Measurements from ENCODE around the gene DHRS7.
A peak's percentile ranks its signal among the peaks of the same experiment; 100 is the strongest.

DHRS7 gene

DNA sequence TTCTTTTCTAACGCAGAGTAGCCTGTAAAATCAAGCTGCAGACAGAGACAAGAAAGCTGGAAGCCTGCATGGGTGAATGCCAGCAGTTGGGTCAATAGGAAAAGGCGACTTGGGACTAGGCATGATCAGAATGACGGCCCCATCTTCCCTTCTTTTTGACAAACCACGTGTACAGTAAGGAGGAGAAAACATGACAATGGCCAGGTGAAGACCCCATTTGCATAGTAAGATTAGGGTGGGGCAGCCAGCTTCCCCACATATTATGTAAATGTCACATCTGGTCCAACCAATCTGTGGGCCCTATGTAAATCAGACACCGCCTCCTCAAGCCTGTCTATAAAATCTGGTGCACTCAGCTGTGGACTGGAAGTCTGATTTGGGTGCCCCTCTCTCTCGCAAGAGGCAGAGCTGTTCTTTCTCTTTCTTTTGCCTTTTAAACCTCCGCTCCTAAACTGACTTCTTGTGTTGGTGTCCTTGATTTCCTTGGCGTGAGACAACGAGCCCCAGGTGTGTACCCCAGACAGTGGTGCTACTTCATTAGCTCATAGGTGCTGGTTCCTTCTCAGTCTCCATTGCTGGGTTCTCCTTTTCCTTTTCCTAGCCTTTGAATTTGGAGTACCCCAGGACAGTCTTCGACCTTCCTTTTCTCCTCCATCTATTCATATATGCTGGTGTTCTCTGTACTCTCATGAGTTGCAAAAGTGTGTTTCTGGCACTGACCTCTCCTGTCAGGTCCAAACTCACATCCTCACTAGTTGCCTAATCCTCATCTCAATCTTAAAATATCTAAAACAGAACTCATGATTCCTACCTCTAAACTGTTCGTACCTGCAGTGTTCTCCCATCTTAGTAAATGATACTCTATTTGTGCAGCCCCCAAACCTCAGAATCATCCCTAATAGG lies 9.4 kb upstream of the DHRS7 start:
- Histone ChIP-seq H4K5ac (ENCODE audit: low read length) (no peak overlapping the region), H3K23ac (ENCODE audit: low read length) (no peak overlapping the region), H3K27ac (ENCODE audit: low read depth, low read length) (no peak overlapping the region), H3K36me3 (ENCODE audit: control insufficient read depth, insufficient read depth, low read length) (no peaks in the 10 kb centered on the region), H3K27me3 (ENCODE audit: insufficient read depth, low read length, poor library complexity) (no peaks in the 10 kb centered on the region), H3K4ac (ENCODE audit: low read depth, low read length) (no peak overlapping the region), H3K4me2 (ENCODE audit: low read length) (no peak overlapping the region), H2BK5ac (ENCODE audit: low read length) (no peak overlapping the region), H3K4me3 (ENCODE audit: low read length) (no peak overlapping the region), H3K56ac (ENCODE audit: low read length) (no peak overlapping the region), H3K18ac (ENCODE audit: low read length) (no peak overlapping the region), H3K79me2 (ENCODE audit: control insufficient read depth, insufficient read depth, low read length) (no peaks in the 10 kb centered on the region), H3K9ac (ENCODE audit: low read length) (no peak overlapping the region), H3K4me1 (ENCODE audit: control insufficient read depth, low read depth, low read length) (no peaks in the 10 kb centered on the region), H2BK15ac (replicated peaks; ENCODE audit: low read depth) (no peak overlapping the region), H2AK5ac (ENCODE audit: low read length) (no peak overlapping the region), H2BK120ac (ENCODE audit: low read depth, low read length) (no peak overlapping the region), H3K79me1 (ENCODE audit: low read length) (no peaks in the 10 kb centered on the region), H4K8ac (ENCODE audit: low read depth, low read length) (no peak overlapping the region)
- no CpG with 5 or more reads among the region's 11 CpGs for WGBS (ENCODE audit: extremely low coverage, insufficient coverage, low lambda C conversion rate)
- DNase-seq, result no peak

DNA sequence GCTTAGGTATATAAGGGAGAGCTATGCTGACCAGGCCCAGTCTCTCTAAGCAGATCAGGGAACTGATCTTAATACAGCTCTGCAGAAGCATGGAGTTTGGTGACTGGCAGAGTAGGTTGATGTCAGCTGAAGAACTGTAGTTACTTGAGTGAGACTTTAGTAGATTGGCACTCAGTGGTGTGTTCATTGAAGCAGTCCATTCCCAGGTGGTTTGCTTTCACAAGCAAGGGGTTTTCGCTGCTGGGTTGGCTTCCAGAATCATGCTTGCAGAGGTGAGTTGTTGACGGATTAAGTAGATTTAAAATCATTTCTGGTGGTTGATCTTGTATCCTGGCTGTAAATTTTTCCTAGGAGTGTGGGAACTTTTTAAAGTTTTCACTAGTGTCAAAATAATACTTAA lies 6.5 kb upstream of the DHRS7 start:
- Histone ChIP-seq H3K4me1 (ENCODE audit: control insufficient read depth, low read depth, low read length) (no peaks in the 10 kb centered on the region), H4K8ac (ENCODE audit: low read depth, low read length) (no peak overlapping the region), H3K27ac (ENCODE audit: low read depth, low read length) (no peak overlapping the region), H3K79me1 (ENCODE audit: low read length) (no peaks in the 10 kb centered on the region), H3K36me3 (ENCODE audit: control insufficient read depth, insufficient read depth, low read length) (no peaks in the 10 kb centered on the region), H3K79me2 (ENCODE audit: control insufficient read depth, insufficient read depth, low read length) (no peaks in the 10 kb centered on the region), H2AK5ac (ENCODE audit: low read length) (no peak overlapping the region), H3K18ac (ENCODE audit: low read length) (no peak overlapping the region), H3K56ac (ENCODE audit: low read length) (no peak overlapping the region), H2BK15ac (replicated peaks; ENCODE audit: low read depth) (no peak overlapping the region), H3K4me2 (ENCODE audit: low read length) (no peak overlapping the region), H3K4ac (ENCODE audit: low read depth, low read length) (no peak overlapping the region), H4K5ac (ENCODE audit: low read length) (no peak overlapping the region), H3K9ac (ENCODE audit: low read length) (no peak overlapping the region), H2BK120ac (ENCODE audit: low read depth, low read length) (no peak overlapping the region), H3K23ac (ENCODE audit: low read length) (no peak overlapping the region), H3K27me3 (ENCODE audit: insufficient read depth, low read length, poor library complexity) (no peaks in the 10 kb centered on the region), H2BK5ac (ENCODE audit: low read length) (no peak overlapping the region), H3K4me3 (ENCODE audit: low read length) (no peak overlapping the region)
- DNase-seq, result no peak
- no CpG with 5 or more reads among the region's 2 CpGs for WGBS (ENCODE audit: extremely low coverage, insufficient coverage, low lambda C conversion rate)

DNA sequence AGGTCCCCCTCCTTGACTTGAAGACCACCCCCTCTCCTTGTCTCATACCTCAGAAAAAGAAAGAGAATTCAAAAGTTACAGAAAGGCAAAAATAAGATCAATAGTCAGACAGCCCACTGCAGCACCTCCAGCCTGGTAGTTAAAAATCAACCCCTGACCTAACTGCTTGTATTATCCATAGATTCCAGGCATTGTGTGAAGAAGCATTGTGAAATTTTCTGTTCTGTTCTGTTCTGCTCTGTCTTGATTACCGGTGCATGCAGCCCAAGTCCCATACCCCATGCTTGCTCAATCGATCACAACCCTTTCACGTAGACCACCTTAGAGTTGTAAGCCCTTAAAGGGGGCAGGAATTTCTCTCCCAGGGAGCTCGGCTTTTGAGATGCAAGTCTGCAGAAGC lies 5.8 kb upstream of the DHRS7 start:
- H2AK5ac ChIP-seq (ENCODE audit: low read length), result no peak overlapping the region
- H3K79me1 ChIP-seq (ENCODE audit: low read length), result no peaks in the 10 kb centered on the region
- no peak for DNase-seq
- H4K5ac ChIP-seq (ENCODE audit: low read length), result no peak overlapping the region
- no peak overlapping the region for H3K23ac ChIP-seq (ENCODE audit: low read length)
- no peaks in the 10 kb centered on the region for H3K36me3 ChIP-seq (ENCODE audit: control insufficient read depth, insufficient read depth, low read length)
- no peak overlapping the region for H3K18ac ChIP-seq (ENCODE audit: low read length)
- H3K27ac ChIP-seq (ENCODE audit: low read depth, low read length), result no peak overlapping the region
- H3K27me3 ChIP-seq (ENCODE audit: insufficient read depth, low read length, poor library complexity), result no peaks in the 10 kb centered on the region
- H3K4me1 ChIP-seq (ENCODE audit: control insufficient read depth, low read depth, low read length), result no peaks in the 10 kb centered on the region
- H3K56ac ChIP-seq (ENCODE audit: low read length), result no peak overlapping the region
- no peak overlapping the region for H2BK120ac ChIP-seq (ENCODE audit: low read depth, low read length)
- H2BK5ac ChIP-seq (ENCODE audit: low read length), result no peak overlapping the region
- H2BK15ac ChIP-seq (replicated peaks; ENCODE audit: low read depth), result no peak overlapping the region
- H3K79me2 ChIP-seq (ENCODE audit: control insufficient read depth, insufficient read depth, low read length), result no peaks in the 10 kb centered on the region
- H4K8ac ChIP-seq (ENCODE audit: low read depth, low read length), result no peak overlapping the region
- no peak overlapping the region for H3K9ac ChIP-seq (ENCODE audit: low read length)
- H3K4ac ChIP-seq (ENCODE audit: low read depth, low read length), result no peak overlapping the region
- no peak overlapping the region for H3K4me3 ChIP-seq (ENCODE audit: low read length)
- H3K4me2 ChIP-seq (ENCODE audit: low read length), result no peak overlapping the region
- no CpG with 5 or more reads among the region's 4 CpGs for WGBS (ENCODE audit: extremely low coverage, insufficient coverage, low lambda C conversion rate)

DNA sequence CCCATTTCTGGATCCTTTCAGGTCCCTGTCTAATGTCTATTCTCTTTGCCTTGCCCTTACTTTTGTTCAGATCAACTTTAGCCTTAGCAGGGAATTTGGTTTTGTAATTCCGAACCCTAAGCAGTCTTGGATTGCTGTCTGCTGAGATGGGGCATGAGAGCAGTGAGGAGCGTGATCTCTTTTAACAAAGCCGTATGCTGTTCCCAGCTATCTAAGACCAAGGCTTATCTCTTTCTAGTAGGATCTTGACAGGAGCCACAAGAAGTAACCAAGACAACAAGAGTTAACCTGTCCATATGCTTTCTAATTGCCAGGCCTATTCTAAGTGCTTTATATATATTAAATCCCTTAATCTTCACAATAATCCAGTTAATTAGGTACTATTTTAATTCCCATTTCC lies 4.5 kb upstream of the DHRS7 start:
- Histone ChIP-seq H3K27ac (ENCODE audit: low read depth, low read length) (no peak overlapping the region), H3K4ac (ENCODE audit: low read depth, low read length) (no peak overlapping the region), H2BK120ac (ENCODE audit: low read depth, low read length) (no peak overlapping the region), H4K5ac (ENCODE audit: low read length) (no peak overlapping the region), H3K23ac (ENCODE audit: low read length) (no peak overlapping the region), H3K18ac (ENCODE audit: low read length) (no peak overlapping the region), H3K4me1 (ENCODE audit: control insufficient read depth, low read depth, low read length) (no peaks in the 10 kb centered on the region), H3K56ac (ENCODE audit: low read length) (no peak overlapping the region), H3K79me1 (ENCODE audit: low read length) (no peaks in the 10 kb centered on the region), H3K4me3 (ENCODE audit: low read length) (no peak overlapping the region), H3K27me3 (ENCODE audit: insufficient read depth, low read length, poor library complexity) (no peaks in the 10 kb centered on the region), H4K8ac (ENCODE audit: low read depth, low read length) (no peak overlapping the region), H3K36me3 (ENCODE audit: control insufficient read depth, insufficient read depth, low read length) (no peaks in the 10 kb centered on the region), H2AK5ac (ENCODE audit: low read length) (no peak overlapping the region), H3K9ac (ENCODE audit: low read length) (no peak overlapping the region), H3K4me2 (ENCODE audit: low read length) (no peak overlapping the region), H2BK5ac (ENCODE audit: low read length) (no peak overlapping the region), H3K79me2 (ENCODE audit: control insufficient read depth, insufficient read depth, low read length) (no peaks in the 10 kb centered on the region), H2BK15ac (replicated peaks; ENCODE audit: low read depth) (no peak overlapping the region)
- no peak for DNase-seq
- WGBS (ENCODE audit: extremely low coverage, insufficient coverage, low lambda C conversion rate), result no CpG with 5 or more reads among the region's 3 CpGs

DNA sequence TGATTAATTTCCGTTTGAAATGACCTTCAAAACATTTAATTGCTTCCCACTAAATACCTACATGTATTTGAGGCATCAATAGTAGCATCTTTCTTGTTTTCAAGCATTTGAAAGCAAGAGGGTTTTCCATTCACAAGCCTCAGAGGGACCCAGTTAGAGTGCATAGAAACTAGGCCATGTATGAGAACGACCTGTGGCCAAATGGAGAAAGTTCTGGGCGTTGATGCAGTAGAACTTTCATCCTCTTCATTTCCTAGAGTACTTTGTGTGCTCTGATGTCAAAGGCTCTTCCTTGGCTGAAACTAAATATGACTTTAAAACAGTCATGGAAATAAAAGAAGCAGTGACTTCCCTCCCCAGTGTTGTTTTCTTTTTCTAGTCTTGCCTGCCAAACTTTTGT lies 944 bp upstream of the DHRS7 start:
- no CpG with 5 or more reads among the region's 3 CpGs for WGBS (ENCODE audit: extremely low coverage, insufficient coverage, low lambda C conversion rate)
- no peak for DNase-seq

DNA sequence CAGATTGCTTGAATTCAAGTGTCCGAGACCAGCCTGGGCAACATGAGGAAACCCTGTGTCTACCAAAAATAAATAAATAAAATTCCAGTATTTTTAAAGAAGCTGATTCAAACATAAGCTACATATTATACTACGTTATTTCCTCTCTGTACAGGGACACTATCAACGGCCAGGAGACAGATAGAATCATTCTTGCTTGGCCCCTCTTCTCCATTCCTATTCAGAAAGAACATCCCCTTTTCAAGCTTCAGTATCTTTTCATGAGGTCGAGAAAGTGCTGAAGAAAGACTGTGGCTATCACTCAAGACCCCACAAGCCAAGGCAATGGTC lies 314 bp upstream of the DHRS7 start:
- no peak overlapping the region for H4K8ac ChIP-seq (ENCODE audit: low read depth, low read length)
- H3K23ac ChIP-seq (ENCODE audit: low read length), result no peak overlapping the region
- H3K27me3 ChIP-seq (ENCODE audit: insufficient read depth, low read length, poor library complexity), result no peaks in the 10 kb centered on the region
- H2AK5ac ChIP-seq (ENCODE audit: low read length), result no peak overlapping the region
- no peaks in the 10 kb centered on the region for H3K79me1 ChIP-seq (ENCODE audit: low read length)
- H3K36me3 ChIP-seq (ENCODE audit: control insufficient read depth, insufficient read depth, low read length), result no peaks in the 10 kb centered on the region
- H3K4ac ChIP-seq (ENCODE audit: low read depth, low read length), result no peak overlapping the region
- peak overlapping the region; percentile 12 for H3K9ac ChIP-seq (ENCODE audit: low read length)
- no peaks in the 10 kb centered on the region for H3K4me1 ChIP-seq (ENCODE audit: control insufficient read depth, low read depth, low read length)
- no CpG with 5 or more reads among the region's 4 CpGs for WGBS (ENCODE audit: extremely low coverage, insufficient coverage, low lambda C conversion rate)
- H3K27ac ChIP-seq (ENCODE audit: low read depth, low read length), result no peak overlapping the region
- H3K18ac ChIP-seq (ENCODE audit: low read length), result no peak overlapping the region
- H3K56ac ChIP-seq (ENCODE audit: low read length), result peak overlapping the region; percentile 47
- H3K79me2 ChIP-seq (ENCODE audit: control insufficient read depth, insufficient read depth, low read length), result no peaks in the 10 kb centered on the region
- H2BK120ac ChIP-seq (ENCODE audit: low read depth, low read length), result no peak overlapping the region
- H3K4me3 ChIP-seq (ENCODE audit: low read length), result no peak overlapping the region
- no peak overlapping the region for H2BK5ac ChIP-seq (ENCODE audit: low read length)
- H4K5ac ChIP-seq (ENCODE audit: low read length), result no peak overlapping the region
- no peak overlapping the region for H3K4me2 ChIP-seq (ENCODE audit: low read length)
- no peak overlapping the region for H2BK15ac ChIP-seq (replicated peaks; ENCODE audit: low read depth)
- no peak for DNase-seq

More for the DNA sequence above, 944 bp upstream of the DHRS7 start:
- H4K5ac ChIP-seq (ENCODE audit: low read length), result no peak overlapping the region
- no peak overlapping the region for H3K4ac ChIP-seq (ENCODE audit: low read depth, low read length)
- no peaks in the 10 kb centered on the region for H3K4me1 ChIP-seq (ENCODE audit: control insufficient read depth, low read depth, low read length)
- no peaks in the 10 kb centered on the region for H3K36me3 ChIP-seq (ENCODE audit: control insufficient read depth, insufficient read depth, low read length)
- no peak overlapping the region for H3K9ac ChIP-seq (ENCODE audit: low read length)
- no peak overlapping the region for H3K4me3 ChIP-seq (ENCODE audit: low read length)
- no peak overlapping the region for H2BK5ac ChIP-seq (ENCODE audit: low read length)
- no peaks in the 10 kb centered on the region for H3K79me1 ChIP-seq (ENCODE audit: low read length)
- H2BK15ac ChIP-seq (replicated peaks; ENCODE audit: low read depth), result no peak overlapping the region
- no peak overlapping the region for H3K4me2 ChIP-seq (ENCODE audit: low read length)
- no peak overlapping the region for H3K23ac ChIP-seq (ENCODE audit: low read length)
- H3K27me3 ChIP-seq (ENCODE audit: insufficient read depth, low read length, poor library complexity), result no peaks in the 10 kb centered on the region
- no peak overlapping the region for H3K56ac ChIP-seq (ENCODE audit: low read length)
- H3K79me2 ChIP-seq (ENCODE audit: control insufficient read depth, insufficient read depth, low read length), result no peaks in the 10 kb centered on the region
- H3K27ac ChIP-seq (ENCODE audit: low read depth, low read length), result no peak overlapping the region
- no peak overlapping the region for H2BK120ac ChIP-seq (ENCODE audit: low read depth, low read length)
- no peak overlapping the region for H4K8ac ChIP-seq (ENCODE audit: low read depth, low read length)
- no peak overlapping the region for H3K18ac ChIP-seq (ENCODE audit: low read length)
- H2AK5ac ChIP-seq (ENCODE audit: low read length), result no peak overlapping the region

All from mesendoderm (in vitro differentiated cells).